Sigmoid colon (tissue), 4 donors: Measurements from ENCODE around the gene CCPG1.

ENCODE experiments used
- EP300 ChIP-seq, 4 donors: sonication (generic); formaldehyde crosslinking; IDR thresholded peaks; one replicate each; pipeline ENCODE4 v1.6.1; 2017; ENCODE audit warnings: antibody characterized with exemption in 4 of 4
- POLR2A ChIP-seq, 2 donors: fragments of 450-650 bp; IDR thresholded peaks; one replicate each; pipeline ENCODE4 v1.6.1; 2016; ENCODE audit warnings: antibody characterized with exemption in 2 of 2, mild to moderate bottlenecking in 2 of 2, moderate library complexity in 2 of 2
- POLR2AphosphoS5 ChIP-seq, 4 donors: sonication (generic); formaldehyde crosslinking; IDR thresholded peaks; one replicate each; pipeline ENCODE4 v1.6.1; 2017; ENCODE audit warnings: antibody characterized with exemption in 4 of 4
- TF ChIP-seq, protein P1 (sequence below), 4 experiments: fragments of 450-650 bp in 3 of 4; fragments of 200-600 bp in 1 of 4; IDR thresholded peaks; one replicate each; pipeline ENCODE4 v1.5.1; 2016 to 2019; ENCODE audit warnings: antibody characterized with exemption in 4 of 4, mild to moderate bottlenecking in 3 of 4, moderate library complexity in 2 of 4

DNA sequence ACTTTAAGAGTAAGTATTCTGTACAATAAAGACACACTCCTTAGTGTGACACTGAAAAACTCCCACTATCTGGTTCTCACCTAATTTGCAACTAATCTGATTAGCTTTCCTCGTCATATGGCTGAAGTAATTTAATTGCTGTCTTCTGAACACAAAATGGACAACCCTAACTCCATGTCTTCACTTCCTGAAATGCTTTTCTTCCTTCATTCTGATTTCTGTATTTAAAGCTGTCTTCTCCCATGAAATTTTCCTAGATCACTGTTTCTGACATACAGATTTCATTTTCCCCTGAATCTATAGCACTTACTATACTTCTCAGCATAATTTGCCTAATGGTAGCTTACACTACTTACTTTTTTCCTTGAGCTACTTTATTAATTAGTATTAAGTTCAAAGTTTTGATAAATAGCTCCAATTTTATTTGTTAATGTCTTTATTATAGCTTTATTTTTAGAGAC, 6.3 kb downstream of the CCPG1 start:
- TF ChIP-seq POLR2A (IDR thresholded peaks at IDR 0.05), result no peak
- TF ChIP-seq, protein P1, sequence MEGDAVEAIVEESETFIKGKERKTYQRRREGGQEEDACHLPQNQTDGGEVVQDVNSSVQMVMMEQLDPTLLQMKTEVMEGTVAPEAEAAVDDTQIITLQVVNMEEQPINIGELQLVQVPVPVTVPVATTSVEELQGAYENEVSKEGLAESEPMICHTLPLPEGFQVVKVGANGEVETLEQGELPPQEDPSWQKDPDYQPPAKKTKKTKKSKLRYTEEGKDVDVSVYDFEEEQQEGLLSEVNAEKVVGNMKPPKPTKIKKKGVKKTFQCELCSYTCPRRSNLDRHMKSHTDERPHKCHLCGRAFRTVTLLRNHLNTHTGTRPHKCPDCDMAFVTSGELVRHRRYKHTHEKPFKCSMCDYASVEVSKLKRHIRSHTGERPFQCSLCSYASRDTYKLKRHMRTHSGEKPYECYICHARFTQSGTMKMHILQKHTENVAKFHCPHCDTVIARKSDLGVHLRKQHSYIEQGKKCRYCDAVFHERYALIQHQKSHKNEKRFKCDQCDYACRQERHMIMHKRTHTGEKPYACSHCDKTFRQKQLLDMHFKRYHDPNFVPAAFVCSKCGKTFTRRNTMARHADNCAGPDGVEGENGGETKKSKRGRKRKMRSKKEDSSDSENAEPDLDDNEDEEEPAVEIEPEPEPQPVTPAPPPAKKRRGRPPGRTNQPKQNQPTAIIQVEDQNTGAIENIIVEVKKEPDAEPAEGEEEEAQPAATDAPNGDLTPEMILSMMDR (IDR thresholded peaks at IDR 0.05), result no peak
- TF ChIP-seq EP300 (IDR thresholded peaks at IDR 0.05), result no peak
- TF ChIP-seq POLR2AphosphoS5 (IDR thresholded peaks at IDR 0.05), result no peak
